ENCODE results near the gene HTR3D. TPM values are rescaled to one million over a fixed set of nuclear protein-coding genes. Genes with fewer than 3 reads are reported as not detected.

The HTR3D gene
- total and polyA plus RNA-seq, 9 of the 15 experiments (the other 6 are each of a cell fraction or from before 2014, with no cell fraction given): not detected

DNA sequence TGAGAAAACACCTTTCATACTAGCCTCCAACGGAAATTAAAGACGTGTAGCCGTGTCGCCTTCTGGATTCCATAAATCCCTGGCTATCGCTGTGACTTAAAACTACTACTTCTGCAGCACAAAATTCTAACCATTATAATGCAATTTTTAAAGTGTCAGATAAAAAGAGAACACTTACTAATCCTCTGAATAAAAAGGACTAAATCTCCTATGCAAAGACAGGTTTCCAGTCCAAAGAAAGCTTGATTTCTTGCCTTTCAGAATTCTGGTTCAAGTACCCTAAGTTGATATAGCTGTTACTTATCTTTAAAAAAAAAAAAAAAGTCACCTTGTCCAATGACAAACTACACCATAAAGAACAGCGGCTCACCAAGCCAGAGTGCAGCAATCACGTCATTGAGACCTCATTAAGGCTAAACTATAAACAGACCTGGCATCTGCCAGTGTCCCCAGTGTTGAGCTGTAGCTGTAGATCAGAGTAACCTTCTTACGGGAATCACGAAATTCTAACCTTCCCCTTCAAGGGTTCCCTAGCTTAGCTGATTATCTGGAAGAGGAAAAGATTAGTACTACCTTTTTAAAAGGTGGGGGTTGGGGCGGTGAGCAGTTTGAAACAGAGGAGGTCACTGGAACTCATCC, 16.0 kb upstream of the HTR3D start:
- Histone ChIP-seq H3K4me3 (peak overlapping the region; percentile 89), H3K9ac (ENCODE audit: insufficient read depth in 1 of 2, low read depth in 2 of 2, low read length in 2 of 2) (peak overlapping the region; percentile 46 to 77; a peak in 3 of 4 replicates), H3K9me1 (ENCODE audit: control insufficient read depth, insufficient read depth, low read length) (no peaks in the 10 kb centered on the region), H3K27ac (ENCODE audit: extremely low read depth, low read depth, low read length) (peak overlapping the region; percentile 90), H4K20me1 (replicated peaks; ENCODE audit: control insufficient read depth, insufficient read depth, low read length) (no peaks in the 10 kb centered on the region), H3K9me3 (replicated peaks; ENCODE audit: control insufficient read depth, insufficient read depth, low read depth, low read length) (no peaks in the 10 kb centered on the region), H3K4me1 (replicated peaks in 1 of 2; ENCODE audit: control insufficient read depth in 2 of 2, insufficient read depth in 2 of 2, low read length in 2 of 2) (peaks cover 17 to 21% of the 10 kb centered on the region in 2 experiments; a peak in 4 of 5 replicates), H3K4me2 (ENCODE audit: insufficient read depth, low read length) (peak overlapping the region; percentile 89), H3K36me3 (ENCODE audit: control insufficient read depth, insufficient read depth, low read length) (peaks cover 36% of the 10 kb centered on the region), H3K79me2 (ENCODE audit: control insufficient read depth, insufficient read depth, low read length) (peaks cover 57% of the 10 kb centered on the region), H2AFZ (ENCODE audit: low read depth, low read length) (peak overlapping the region; percentile 96; the same call in 1 of the 2 replicates), H3K27me3 (ENCODE audit: control insufficient read depth in 2 of 2, insufficient read depth in 2 of 2, low read length in 2 of 2) (no peaks in the 10 kb centered on the region)
- ChIA-PET CTCF (ENCODE audit: low intra/inter-chr PET ratio) (interaction anchor here (0.8 to 1.3 kb wide), 2 partner anchors 111 to 121 kb away, joined by 4 to 6 read pairs; no protein-coding TSS in a partner anchor), POLR2A (interaction anchor here (0.9 to 2.1 kb wide), 5 partner anchors 9 to 111 kb away, joined by 3 to 15 read pairs (median 4); partner anchors contain the start of gene HTR3D)
- BruUV-seq (replicated peaks): no TSS peak
- in situ Hi-C loops (cut with MboI) (loop anchor here (10.0 kb wide), 1 partner anchor 229 kb away; the partner anchor contains the start of genes ALG3 and EEF1AKMT4), intact Hi-C loops (cut with micrococcal nuclease) (loop anchor here (2.0 to 5.0 kb wide), 2 partner anchors 39 to 232 kb away; partner anchors contain the start of genes ALG3 and EEF1AKMT4)
- ATAC-seq (peak; percentile 9), DNase-seq (ENCODE audit: extremely low read depth in 1 of 4, low spot score in 3 of 4) (peak in 2 of 4 experiments; percentile 31 to 50), FAIRE-seq (peak; percentile 6)
- TF ChIP-seq HDAC1 (IDR thresholded peaks at IDR 0.05) (no peak), NR2F6 (CRISPR knock-in tag; IDR thresholded peaks at IDR 0.05) (no peak), ATF1 (CRISPR knock-in tag; IDR thresholded peaks at IDR 0.05) (no peak), ATF1 (tag; IDR thresholded peaks at IDR 0.05) (peak; percentile 66), ZNF436 (CRISPR knock-in tag; IDR thresholded peaks at IDR 0.05) (no peak), JUND (IDR thresholded peaks at IDR 0.05; ENCODE audit: borderline replicate concordance, low read depth, low read length) (peak; percentile 21; the same call in 1 of the 2 replicates), JUND (tag; IDR thresholded peaks at IDR 0.05; ENCODE audit: borderline replicate concordance, low read depth, low read length) (no peak), TBL1XR1 (IDR thresholded peaks at IDR 0.05; ENCODE audit: low read length in 2 of 2) (0 out of 4 replicates have a peak, but pooled peaks of 1 of the 2 experiments have one; percentile 40), DMBX1 (CRISPR knock-in tag; IDR thresholded peaks at IDR 0.05; ENCODE audit: borderline replicate concordance) (0 out of 2 replicates have a peak, but pooled peaks have one; percentile 21), CREB1 (IDR thresholded peaks at IDR 0.05) (0 out of 2 replicates have a peak, but pooled peaks have one; percentile 33), CREB1 (CRISPR knock-in tag; IDR thresholded peaks at IDR 0.05) (no peak), ZFP91 (CRISPR knock-in tag; IDR thresholded peaks at IDR 0.05) (peak; percentile 61; the same call in 1 of the 2 replicates), ZNF384 (IDR thresholded peaks at IDR 0.05; ENCODE audit: low read depth, low read length) (peak; percentile 88), MBD2 (IDR thresholded peaks at IDR 0.05; ENCODE audit: borderline replicate concordance, low read depth) (no peak)
- TF ChIP-seq, protein P1, sequence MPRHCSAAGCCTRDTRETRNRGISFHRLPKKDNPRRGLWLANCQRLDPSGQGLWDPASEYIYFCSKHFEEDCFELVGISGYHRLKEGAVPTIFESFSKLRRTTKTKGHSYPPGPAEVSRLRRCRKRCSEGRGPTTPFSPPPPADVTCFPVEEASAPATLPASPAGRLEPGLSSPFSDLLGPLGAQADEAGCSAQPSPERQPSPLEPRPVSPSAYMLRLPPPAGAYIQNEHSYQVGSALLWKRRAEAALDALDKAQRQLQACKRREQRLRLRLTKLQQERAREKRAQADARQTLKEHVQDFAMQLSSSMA (CRISPR knock-in tag; IDR thresholded peaks at IDR 0.05): no peak
- WGBS (ENCODE audit: insufficient coverage, low coverage, missing lambda C conversion rate): 9% methylated on average over 10 of the region's 10 CpGs
